Muscle of back (tissue), 11 donors: Measurements from ENCODE around the gene ARL15. TPM values are rescaled to one million over a fixed set of nuclear protein-coding genes. Genes with fewer than 3 reads are reported as not detected.
"Not testable (repeated sequence)": the region's sequence is repeated elsewhere in the genome, so short reads cannot be mapped to it uniquely, and the experiment has no call there.

Experiments used
- DNase-seq, 3 donors: peaks; one replicate each; pipeline versions ENCODE4 v3.0.0 to v3.0.0-alpha.2; 2013
- polyA plus RNA-seq, 10 donors: library from polyadenylated mRNA; unstranded; fragments of 120-200 nt; gene quantifications; one replicate each; pipeline ENCODE4 v1.2.1, GENCODE V29; 2013; ENCODE audit not compliant: insufficient read length in 10 of 10

Gene ARL15
- polyA plus RNA-seq, 10 donors = 22.5 to 30.3 (median 27.3) TPM

DNA sequence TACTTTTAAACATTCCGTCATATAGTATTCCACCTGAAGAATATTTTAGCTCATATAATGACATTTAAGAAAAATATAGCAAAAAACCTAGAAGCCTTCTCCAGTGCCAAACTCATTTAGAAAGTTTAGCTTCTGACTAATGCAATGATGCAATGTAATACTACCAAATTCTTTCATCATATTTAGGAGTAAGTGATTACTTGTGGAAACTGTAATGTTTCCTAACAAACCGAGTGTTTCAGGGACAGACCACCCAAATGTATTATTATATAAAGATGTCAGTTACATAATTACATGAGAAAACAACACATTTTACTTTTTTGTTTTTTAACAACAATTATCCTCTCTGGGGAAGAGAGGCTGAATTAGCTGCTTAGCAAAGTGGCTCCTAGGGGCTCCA, 316.2 kb downstream of the ARL15 start:
- DNase-seq = peak in 1 of 3 donors; percentile 40

DNA sequence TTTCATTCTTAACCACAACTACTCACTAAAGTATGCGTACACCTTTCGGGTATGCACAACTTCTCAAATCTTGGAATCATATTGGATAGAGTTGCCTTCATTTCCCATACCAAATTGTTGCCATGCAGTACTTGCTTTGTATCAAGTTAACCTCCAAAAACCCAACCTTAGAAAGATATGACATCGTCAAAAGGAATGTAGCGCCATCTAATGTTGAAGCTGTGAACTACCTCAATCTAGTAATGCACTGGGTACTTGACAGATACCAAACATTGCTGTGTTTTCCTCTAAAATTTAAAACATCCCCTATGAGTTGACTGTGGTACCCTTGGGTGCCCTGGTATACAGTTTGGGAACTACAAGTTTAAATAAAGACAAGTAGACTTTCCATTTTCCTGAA, 318.4 kb downstream of the ARL15 start:
- DNase-seq = no peak

DNA sequence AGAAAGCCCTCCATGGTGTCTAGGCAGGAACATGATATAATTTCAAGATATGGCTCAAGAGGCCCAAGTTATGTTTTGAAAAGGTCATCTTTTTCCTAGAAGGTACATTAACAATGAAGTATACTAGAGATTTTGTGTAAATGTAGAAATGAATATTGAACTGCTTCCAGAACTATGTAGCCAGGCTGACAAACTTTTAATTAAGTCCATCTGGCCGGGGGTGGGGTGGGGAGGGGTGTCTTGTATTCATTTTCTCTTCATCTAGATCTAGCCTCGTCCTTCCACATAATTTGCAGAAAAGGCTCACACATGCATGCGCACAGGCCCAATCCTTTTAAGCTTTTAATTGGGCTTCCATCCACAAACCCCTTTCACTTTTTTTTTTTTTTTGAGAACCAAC, 323.3 kb downstream of the ARL15 start:
- DNase-seq = no peak

DNA sequence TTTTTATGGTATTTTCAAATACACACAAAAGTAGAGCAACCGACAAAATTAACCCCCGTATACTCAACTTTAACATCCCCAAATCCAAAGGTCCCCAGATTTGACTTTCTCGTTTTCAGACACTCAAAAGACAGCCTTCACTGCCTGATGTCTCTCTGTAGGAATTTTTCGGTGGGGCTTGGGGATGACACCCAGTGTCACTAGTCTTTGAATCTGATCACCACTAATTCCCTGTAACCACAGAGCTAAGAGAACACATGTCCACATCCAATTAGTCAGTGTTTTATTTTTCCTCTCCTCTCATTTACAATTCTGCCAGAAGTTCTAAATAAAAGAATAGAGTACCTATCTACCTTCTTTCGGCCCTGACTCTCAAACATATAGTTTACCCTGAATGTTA, 324.6 kb downstream of the ARL15 start:
- no peak for DNase-seq

DNA sequence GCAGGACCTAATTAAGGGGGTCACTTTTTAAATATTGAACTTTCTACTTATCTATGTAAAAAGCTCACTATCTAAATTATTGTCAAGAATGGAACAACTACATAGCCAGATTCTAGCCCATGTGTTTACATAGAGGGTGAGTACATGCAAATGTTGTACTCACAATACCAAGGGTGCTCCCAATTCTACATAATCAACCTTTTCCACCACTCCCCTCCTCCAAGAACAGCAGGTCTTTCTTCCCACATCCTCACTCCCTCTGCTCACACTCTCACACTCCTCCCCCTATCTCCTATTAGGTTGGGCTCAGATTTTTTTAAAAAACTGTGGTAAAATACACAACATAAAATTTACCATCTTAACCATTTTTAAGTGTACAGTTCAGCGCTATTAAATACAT, 325.4 kb downstream of the ARL15 start:
- DNase-seq = no peak

DNA sequence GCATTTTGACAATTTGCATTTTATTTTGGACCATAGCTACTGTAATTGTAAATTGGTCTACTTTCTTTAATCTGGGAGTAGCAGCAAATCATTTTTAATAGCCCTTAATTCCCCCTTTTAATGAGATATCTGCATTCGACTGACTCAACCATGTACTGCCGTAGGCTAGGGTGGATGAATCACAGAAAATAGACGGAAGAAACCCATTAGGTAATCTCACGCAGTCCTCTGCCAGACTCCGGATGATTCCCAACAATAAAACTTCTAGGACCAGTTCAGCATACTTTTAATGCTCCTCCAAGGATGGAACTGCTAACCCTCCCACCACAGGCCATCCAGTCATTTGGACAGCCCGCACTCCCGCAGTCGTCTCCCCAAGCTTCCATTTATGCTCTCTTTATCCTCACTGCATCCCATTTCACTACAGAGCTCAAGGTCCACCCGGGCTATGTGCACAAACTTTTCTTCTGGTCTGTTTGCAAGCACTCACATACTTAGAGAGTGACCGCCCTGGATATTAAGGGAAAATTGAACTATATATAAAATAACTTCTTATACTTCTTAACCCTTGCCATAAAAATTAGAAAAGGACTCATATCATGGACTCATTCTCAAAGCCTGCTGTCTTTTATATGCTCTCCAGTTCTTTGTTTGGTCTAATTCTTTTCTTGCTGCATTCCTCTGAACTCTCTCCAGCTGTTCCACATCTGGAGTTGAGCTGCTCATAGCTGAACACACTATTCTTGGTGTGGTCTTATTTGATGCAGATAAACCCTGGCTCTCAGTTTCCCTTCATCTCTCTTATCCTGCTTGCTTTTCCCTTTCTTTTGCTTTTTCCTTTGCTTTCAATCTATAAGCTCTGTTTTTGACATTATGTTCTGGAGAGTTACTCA, 326.6 kb downstream of the ARL15 start:
- DNase-seq = peak in 1 of 3 donors; percentile 35

DNA sequence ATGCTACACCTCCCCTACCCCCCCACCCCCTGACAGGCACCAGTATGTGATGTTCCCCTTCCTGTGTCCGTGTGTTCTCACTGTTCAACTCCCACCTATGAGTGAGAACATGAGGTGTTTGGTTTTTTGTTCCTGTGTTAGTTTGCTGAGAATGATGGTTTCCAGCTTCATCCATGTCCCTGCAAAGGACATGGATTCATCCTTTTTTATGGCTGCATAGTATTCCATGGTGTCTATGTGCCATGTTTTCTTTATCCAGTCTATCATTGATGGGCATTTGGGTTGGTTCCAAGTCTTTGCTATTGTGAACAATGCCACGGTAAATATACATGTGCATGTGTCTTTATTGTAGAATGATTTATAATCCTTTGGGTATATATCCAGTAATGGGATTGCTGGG, 328.1 kb downstream of the ARL15 start:
- DNase-seq = not testable (repeated sequence)

DNA sequence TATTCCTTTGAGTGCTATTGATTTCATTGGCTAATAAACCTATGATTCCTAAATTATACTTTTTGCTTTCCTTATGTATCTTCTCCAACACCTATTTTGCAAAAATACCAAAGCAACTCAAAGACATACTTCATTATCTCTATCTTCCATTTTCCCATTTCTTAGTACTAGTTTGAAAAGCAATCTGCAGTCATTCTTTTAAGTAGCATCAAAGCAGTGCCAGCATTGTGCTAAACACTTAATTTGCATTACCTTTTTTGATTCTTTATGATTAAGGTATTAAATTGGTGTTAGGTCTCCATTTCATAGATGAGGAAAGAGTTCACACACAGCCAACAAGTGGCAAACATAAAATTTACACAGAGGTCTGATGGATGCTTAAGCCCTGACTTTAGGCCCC, 330.3 kb downstream of the ARL15 start:
- no peak for DNase-seq

DNA sequence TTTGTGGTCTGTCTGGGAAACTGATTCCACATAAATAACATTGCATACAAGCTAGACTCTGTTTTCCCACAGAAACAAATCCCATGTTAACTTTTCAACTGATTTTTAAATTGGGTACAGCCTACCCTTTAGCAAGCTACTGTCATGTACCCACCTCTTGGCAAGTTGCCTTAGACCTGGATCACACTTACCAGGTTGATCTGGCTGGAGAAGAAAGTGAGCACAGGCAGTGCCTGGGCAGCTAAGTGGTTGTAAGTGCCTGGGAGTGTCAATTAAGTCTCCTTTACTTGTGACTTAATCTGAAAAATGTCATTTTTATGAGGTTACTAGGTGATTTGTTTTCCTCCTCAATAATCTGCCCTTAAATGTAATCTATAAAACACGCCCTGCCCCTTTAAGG, 336.4 kb downstream of the ARL15 start:
- DNase-seq = no peak

DNA sequence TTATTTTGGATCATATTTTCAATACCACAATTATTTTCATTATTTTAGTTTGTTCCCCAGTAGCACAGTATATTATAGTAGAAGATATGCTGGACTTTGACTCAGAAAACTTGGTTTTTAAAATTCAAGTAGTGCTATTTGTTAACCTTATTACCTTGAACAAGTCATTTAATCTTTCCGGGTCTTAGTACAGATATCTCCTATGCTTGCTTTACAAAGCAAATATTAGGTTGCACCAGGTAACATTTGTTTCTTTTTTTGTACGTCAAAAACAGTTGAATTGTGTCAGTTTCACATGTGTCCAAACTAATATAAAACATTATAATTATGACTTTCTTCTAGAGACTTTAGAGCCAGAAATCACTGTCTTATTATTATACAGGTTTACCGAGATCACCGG, 338.1 kb downstream of the ARL15 start:
- DNase-seq = no peak

DNA sequence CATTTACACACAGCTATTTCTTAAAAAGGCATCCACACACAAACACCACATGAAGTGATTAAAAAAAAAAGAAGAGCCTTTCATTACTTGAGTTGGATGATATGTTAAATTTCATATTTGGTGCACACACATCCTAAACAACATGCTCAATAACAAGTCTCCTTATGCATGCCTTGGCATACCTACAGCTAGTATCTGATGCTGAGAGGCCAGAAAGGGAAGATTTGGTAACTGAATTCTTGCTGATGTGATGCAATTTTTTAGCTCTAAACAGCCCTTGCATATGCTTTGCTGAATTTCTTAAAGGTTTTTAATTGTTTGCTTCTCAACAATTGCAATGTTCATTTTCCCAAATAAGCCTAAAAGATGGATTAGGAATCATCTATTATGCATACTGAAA, 338.8 kb downstream of the ARL15 start:
- peak; percentile 59 to 87 (median 67) for DNase-seq

DNA sequence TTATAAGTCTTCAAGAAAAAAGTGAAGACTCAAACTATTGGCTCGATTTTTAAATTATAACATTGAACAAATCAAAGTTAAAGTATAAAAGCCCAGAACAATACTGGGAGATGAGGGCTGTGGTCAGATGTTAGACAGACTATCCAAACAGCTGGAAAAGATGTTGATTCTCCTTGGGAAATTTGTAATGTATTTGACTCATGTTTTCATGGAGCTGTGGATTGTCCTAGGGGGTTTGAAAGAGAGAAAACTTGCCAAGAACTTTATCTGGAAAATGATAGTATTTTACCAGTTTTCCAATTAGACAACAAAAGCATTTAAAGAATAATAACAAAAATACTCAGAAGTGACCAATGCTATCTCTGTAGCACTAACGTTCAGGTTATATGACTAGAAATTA, 339.2 kb downstream of the ARL15 start:
- DNase-seq = peak; percentile 64 to 84 (median 66)

DNA sequence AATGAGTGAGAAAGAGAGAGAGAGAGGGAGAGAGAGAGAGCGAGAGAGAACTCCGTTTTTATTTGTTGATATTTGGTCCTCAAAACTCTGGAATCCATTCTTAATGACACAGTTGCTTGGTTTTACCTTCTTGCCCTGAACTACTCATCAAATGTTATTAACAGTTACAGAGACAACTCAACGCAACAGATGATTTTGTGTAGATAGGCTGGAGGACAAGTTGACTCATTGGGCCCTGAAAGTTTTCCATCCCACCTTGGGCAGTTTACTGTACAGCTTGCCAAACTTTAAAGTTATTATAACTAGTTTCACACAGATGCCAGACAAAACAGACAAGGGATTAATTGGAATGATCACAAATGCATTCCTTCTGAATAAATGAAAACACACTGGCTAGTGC, 339.9 kb downstream of the ARL15 start:
- DNase-seq = peak in 1 of 3 donors; percentile 59

DNA sequence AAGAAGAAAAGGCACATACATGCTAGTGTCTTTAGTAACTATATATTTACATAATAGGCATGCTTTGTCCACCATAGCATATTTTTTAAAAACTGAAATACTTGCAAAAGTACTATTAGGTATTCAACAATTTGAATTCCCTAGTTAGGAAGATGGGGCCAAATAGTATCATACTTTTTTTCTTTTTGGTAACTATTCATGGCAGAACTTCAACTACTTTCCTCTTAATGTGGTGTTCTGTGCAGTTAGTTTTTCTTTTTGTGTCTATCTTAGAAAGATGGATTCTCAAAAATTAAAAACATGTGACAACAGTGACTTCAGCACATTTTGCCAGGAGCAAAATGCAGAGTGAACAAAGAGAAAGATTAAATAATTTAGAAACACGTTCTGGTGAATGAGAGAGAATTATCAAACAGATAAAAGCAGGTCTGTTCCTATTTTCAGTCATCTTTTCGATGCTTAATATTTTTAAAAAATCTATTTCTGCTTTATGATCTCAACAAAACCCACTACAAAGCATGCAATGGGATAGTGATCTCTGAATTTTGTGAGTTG, 341.1 kb downstream of the ARL15 start:
- DNase-seq = peak in 2 of 3 donors; percentile 48 to 69

DNA sequence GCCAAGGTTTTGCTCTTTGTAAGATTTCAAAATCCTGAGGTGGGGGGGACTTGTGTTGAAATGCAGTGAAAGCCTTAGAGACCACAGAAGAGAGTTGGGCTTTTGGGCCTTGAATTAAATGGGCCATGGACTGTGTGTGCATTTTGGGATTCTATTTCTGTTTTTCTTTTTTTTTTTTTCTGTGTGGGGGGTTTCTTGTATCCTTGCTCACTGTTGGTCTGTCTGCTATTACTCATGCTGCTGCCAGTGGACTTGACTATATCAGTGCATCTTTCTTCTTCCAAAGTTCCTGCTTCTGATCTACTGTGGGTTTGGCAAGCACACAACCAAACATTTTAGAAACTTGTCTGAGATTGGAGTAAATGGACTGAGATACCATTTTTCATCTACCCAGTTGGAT, 344.9 kb downstream of the ARL15 start:
- no peak for DNase-seq

DNA sequence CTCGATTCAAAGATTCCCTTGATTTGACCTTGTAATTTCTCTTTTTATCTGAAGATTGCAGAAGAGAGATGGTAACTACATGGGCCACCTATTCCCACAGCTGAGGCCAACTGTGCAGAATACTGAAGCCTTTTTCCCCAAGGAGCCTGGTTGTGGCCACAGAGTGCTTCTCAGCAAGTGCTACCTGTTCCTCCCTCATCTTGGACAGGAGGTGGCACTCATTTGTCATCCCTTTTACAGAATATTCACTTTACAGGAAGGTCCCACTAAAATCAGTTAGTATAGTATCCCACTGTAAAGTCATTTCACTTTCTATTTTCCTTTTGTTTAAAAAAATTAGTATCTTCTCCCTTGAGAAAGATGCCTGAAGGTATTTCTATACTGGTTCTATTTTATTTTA, 346.4 kb downstream of the ARL15 start:
- no peak for DNase-seq

DNA sequence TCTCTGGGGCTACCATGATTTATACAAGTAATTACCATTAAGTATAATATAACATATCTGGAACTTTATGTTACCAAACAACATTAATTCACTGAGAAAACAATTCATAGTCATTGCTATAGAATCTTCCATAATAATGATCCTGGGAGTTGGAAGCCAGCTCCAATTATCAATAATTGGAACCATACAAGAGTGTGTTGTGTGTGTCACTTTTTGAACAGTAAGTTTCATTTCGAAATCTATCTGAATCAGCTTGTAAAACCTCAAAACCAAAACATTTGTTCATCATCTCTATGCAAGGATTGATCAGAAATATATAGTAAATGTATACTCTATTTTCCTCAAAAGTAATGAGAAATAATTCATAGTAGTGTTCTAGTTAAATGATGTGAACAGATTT, 348.1 kb downstream of the ARL15 start:
- DNase-seq = no peak

DNA sequence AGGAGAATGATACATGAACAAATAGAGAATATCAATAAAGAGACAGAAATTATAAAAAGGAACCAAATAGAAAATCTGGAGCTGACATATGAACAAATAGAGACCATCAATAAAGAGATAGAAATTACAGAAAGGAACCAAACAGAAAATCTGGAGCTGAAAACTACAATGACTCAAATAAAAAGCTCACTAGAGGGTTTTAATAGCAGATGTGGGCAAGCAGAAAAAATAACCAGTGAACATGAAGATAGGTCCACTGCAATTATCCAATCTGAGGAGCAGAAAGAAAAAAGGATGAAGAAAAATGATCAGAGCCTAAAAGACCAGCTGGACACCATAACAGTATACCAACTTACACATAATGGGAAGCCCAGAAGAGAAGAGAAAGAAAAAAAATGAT, 353.7 kb downstream of the ARL15 start:
- DNase-seq = no peak

DNA sequence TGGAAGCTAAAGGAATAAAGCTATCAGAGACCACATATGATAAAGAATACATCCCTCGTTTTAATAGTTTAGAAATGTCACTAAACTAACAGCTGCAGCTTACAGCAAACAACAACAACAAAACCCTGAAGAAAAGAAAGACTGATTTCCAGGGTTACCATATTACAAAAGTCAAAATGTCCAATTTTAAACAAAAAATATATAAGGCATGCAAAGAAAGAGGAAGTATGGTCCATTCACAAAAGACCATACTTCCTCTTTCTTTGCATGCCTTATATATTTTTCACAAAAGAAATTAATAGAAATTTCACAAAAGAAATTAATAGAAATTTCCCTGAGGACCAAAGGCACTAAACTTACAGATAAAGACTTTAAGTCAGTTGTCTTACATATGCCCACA, 354.2 kb downstream of the ARL15 start:
- no peak for DNase-seq

DNA sequence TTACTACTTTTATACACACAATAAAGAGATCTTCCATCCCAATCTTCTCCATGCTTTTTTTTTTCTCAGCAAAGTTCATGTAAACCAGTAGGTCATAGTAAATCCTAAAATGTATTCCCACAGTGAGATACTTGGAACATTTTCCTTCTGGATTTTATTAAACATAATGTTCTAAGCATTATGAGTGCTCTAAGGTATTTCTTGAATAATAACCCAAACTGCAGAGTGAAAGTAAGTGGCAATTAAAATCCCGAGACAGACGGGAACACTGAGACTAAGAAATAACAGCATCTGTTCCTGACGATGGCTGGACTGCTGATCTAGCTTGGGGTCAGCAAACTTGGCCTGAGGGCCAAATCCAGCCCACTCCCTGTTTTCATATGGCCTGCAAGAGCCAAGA, 359.8 kb downstream of the ARL15 start:
- peak in 1 of 3 donors; percentile 61 for DNase-seq

DNA sequence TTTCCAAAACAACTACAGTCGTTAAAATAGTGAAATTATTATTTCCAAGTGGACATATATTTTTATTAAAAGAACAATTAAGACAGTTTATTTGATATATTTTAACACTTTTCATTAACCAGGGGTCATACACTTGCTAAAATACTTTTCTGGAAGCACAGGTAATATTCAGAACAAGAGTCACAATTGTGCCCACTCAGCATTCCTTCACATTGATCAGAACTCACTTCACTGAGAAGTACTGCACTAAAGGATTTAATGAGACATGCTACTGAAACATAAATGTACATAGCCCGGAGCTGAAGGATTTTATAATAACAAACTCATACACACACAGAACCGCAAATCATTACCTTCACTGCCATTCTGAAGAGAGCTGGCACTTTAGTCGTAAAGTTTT, 361.8 kb downstream of the ARL15 start:
- DNase-seq = no peak

DNA sequence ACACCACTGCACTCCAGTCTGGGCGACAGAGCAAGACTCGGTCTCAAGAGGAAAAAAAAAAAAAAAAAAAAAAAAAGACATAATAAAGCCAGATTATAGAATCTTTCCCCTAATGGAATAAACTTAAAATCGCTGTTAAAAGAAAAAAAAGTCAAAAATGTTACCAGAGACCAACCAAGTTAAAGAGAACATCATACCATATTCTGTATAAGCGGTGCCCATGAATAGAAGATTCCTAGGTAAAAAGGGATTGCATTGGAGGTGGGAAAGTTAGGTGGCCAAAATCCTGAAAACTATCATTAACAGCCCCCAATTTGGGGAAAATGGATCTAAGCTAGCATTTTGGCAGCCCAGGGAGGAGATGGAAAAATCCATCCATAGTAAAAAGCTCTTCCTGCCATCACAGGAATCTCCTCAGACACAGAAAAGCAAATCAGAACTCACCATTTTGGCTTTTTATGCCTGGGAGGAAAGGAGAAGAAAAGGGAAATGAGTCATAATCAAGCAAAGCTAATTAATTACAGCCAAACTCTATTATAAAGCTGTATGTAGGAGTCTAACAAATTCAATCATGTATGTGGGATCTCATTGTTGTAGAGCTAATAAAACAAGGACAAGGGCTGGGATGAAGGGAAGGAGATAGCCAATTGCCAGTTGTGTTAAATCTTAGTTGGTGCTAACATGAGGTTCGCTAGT, 363.8 kb downstream of the ARL15 start:
- no peak for DNase-seq

DNA sequence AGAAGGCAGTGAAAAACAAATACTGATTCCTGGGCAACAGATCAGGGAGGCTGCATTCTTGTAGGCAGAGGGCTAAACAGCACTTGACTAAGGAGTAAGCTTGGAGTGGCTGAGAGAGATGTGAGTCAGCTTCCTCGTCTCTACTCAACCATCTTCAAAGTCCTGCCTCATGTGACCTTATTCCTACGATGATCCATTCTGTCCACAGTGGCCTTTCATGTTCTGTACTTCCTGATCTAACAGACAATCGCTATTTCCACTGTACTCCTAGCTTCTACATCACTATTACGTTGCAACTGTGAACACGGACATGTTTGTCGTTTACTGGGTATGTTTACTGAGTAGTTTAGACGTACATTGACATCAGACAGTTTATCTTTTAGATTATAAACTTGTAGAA, 365.4 kb downstream of the ARL15 start:
- no peak for DNase-seq
